ENCODE data around the gene WDR91.

WDR91 gene

GRCh38 chr7:135159359-135160085 is 51.8 kb downstream of the WDR91 start:
- no peak for DNase-seq

- DNase-seq: no peak
These were observed 52.5 kb downstream of the WDR91 start for GRCh38 chr7:135158874-135159273.

- DNase-seq: no peak
These were observed 53.1 kb downstream of the WDR91 start for GRCh38 chr7:135158141-135158655.

- no peak for DNase-seq
These were observed 55.0 kb downstream of the WDR91 start for GRCh38 chr7:135156290-135156689.

GRCh38 chr7:135154734-135155133 is 56.6 kb downstream of the WDR91 start:
- DNase-seq: no peak

GRCh38 chr7:135152442-135152841 is 58.9 kb downstream of the WDR91 start:
- no peak for DNase-seq

- no peak for DNase-seq
These were observed 59.8 kb downstream of the WDR91 start for GRCh38 chr7:135151533-135151932.

GRCh38 chr7:135151132-135151531 is 60.2 kb downstream of the WDR91 start:
- DNase-seq: no peak

GRCh38 chr7:135150072-135150782 is 61.1 kb downstream of the WDR91 start:
- DNase-seq: no peak

GRCh38 chr7:135147899-135148721 is 63.2 kb downstream of the WDR91 start, which contains the start of gene TMEM140:
Gene TMEM140 (plus strand): TSS chr7:135148072. CDS start chr7:135164442, 16,370 bp downstream.
- DNase-seq: peak; percentile 48

- no peak for DNase-seq
These were observed 63.9 kb downstream of the WDR91 start for GRCh38 chr7:135147341-135147898.

GRCh38 chr7:135143885-135144668 is 67.2 kb downstream of the WDR91 start:
- no peak for DNase-seq

All from activated CD4-positive, alpha-beta T cell treated with anti-CD3 and anti-CD28 coated beads for 1 hour (primary cell).